NCI-H460 (cell line): ENCODE data around the gene BFAR. TPM values are rescaled to one million over a fixed set of nuclear protein-coding genes. Genes with fewer than 3 reads are reported as not detected.
"Not testable (repeated sequence)": the region's sequence is repeated elsewhere in the genome, so short reads cannot be mapped to it uniquely, and the experiment has no call there.

ENCODE experiments used
- DNase-seq: peaks from one replicate; pipeline ENCODE4 v3.0.0-alpha.2; 2016; ENCODE audit warnings: low read depth; ENCODE audit errors: extremely low read depth
- total RNA-seq: library from RNA; depleted of rRNA; stranded (reverse); fragments of >200 nt; shearing (Covaris generic); gene quantifications from 2 replicates; pipeline ENCODE4 v1.2.3, GENCODE V29; 2014

BFAR gene
- total RNA-seq, 1 experiment from 2014 or later: 77.6 TPM

DNA sequence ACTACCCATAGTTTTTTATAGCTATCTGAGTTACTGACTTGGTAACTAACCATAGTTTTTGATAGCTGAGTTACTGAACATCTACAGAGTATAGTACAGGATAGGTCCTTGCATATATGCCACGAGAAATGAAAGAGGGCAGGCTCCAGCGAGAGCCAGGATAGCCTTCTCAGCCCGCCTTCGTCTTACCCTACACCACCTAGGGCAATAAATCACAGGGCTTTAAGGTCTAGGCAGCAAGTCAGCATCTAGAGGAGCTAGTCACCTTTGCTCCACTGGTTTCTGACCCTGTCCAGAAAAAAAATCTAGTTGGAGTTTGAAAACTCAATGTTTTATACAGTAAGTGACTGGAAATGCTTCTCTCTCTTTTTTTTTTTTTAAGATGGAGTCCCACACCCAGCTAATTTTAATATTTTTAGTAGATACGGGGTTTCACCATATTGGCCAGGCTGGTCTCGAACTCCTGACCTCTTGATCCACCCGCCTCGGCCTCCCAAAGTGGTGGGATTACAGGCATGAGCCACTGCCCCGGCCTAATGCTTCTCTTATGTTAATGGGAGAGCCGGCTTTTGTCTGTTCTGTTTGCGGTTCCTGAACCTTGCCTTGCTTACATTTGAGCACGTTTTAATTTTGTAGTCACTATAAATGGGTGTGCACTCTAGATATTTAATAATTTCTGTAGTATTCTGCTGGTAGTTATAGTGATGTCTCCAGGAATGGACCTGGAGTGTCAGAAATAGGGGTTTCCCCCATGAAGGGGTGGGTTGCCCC lies 2.8 kb downstream of the BFAR start:
- DNase-seq: no peak

- DNase-seq: not testable (repeated sequence)
Measured at GRCh38 chr16:14636179-14636950, 3.6 kb downstream of the BFAR start.

- DNase-seq: not testable (repeated sequence)
Measured at GRCh38 chr16:14636951-14637240, 4.1 kb downstream of the BFAR start.

DNA sequence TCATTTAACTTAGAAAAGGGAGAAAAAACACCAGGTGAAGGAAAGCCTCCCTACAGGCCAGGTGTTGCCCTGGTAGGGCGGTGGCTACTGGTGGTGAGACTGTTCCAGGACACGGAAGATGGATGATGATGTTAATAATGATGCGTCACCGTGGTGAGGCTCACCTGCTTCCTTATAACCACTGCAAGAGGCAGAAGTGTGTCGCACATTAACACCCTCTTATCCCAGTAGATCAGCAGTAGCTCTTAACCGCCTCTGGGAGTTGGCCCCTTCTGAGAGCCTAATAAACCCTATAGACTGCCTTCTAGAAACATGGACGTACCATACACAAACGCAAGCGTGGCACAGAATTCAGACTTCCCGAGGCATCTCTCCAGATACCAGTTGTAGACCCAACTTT lies 7.8 kb downstream of the BFAR start:
- no peak for DNase-seq

DNA sequence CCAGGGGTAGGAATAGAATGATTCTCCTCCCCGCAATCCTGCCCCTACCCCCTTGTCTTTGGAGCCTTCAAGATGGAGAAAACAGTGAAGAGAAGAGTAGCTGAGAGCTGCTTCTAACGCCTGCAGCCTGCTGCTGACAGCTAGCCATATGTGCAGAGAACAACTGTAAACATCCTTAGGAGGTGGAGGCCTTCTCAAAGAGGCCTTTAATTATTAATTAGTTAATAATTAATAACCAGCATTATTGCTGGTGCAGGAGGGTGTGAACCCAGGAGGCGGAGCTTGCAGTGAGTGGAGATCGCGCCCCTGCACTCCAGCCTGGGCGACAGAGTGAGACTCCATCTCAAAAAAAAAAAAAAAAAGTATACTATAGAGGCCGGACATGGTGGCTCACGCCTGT lies 8.5 kb downstream of the BFAR start:
- no peak for DNase-seq

DNA sequence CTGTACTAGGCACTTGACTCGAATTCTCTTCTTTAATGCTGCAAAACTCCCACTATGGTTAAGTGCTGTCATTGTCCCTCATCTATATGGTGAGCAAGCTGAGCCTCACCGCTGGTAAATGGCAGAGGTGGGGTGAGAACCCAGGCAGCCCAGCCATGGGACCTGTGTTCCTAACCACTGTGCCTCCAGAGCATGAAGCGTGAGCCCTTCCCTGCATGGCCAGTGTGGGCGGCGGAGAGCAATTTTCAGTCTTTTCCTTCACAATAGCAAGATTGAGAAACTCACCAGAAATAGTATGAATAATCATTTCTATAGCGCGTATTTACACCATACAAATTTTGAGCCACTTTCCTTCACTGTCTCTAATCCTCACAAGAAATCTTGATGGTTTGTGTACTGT lies 9.2 kb downstream of the BFAR start:
- no peak for DNase-seq

DNA sequence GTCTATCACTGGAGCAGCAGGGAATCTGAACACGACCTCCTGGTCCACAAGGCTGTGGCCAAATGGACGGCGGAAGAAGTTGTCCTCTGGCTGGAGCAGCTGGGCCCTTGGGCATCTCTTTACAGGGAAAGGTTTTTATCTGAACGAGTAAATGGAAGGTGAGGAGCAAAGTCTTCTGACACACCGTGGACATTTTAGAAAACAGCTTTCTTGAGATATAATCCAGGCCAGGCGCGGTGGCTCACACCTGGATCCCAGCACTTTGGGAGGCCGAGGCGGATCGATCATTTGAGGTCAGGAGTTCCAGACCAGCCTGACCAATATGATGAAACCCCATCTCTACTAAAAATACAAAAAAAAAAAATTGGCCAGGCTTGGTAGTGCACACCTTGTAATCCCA lies 17.1 kb downstream of the BFAR start:
- DNase-seq: no peak

- DNase-seq: no peak
Measured at GRCh38 chr16:14650629-14651028, 17.9 kb downstream of the BFAR start.

DNA sequence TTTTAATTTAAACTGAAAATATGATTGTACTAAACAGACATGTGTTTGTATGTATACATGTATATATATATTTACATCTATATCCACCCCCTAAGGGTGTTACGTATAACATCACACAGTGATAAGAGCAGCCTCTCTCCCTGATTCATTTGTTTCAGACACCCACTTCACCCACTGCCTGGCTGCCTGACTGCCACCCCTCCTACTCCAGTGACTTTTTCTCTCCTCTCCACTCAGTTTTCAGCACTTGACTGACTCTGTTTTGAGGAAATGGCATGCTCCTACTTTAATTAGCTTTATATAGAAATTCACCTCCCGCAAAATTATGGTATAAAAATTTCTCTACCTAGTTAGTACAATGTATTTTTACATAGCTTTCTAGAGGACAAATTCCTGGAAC lies 20.0 kb downstream of the BFAR start:
- no peak for DNase-seq

- no peak for DNase-seq
Measured at GRCh38 chr16:14658063-14658462, 25.3 kb downstream of the BFAR start.

DNA sequence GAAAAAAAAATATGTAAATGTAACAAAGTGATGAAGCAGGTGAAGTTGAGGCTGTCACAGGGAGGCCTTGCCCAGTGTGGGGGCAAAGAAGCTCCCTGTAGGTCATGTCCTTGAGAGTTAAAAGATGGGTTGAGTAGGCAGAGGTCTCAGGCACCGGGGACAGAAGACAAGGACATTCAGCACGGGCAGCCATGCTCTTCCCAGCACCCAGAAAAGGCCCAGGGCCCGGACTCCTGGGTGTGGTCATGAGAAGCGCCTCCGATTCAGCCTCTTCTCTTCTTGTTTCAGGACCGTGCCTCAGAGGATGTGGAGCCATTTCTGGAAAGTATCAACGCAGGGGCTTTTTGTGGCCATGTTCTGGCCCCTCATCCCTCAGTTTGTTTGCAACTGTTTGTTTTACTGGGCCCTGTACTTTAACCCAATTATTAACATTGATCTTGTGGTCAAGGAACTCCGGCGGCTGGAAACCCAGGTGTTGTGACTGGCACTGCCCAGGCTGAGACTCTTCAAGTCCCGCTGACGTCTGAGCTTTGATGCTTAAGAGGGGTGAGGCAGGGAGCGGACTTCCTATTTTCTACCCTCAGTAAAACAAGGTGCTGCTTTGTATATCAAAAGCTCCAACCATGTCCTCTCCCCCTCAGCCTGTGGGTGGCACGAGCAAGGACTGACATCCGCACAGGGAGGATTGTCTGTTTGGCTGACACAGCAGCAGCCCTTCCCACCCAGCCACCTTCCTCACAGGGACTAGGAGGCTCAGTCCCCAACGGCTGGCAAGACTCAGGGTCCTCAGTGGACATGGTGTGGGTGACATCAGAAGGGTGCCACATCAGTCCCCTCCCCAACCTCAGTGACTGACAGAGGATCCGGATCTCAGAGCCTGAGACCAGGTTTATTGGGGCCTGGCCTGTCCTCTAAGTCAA lies 34.9 kb downstream of the BFAR start:
- DNase-seq: no peak

GRCh38 chr16:14668556-14669223 lies 35.9 kb downstream of the BFAR start:
- no peak for DNase-seq

- DNase-seq: no peak
Measured at GRCh38 chr16:14669776-14670175, 37.0 kb downstream of the BFAR start.

DNA sequence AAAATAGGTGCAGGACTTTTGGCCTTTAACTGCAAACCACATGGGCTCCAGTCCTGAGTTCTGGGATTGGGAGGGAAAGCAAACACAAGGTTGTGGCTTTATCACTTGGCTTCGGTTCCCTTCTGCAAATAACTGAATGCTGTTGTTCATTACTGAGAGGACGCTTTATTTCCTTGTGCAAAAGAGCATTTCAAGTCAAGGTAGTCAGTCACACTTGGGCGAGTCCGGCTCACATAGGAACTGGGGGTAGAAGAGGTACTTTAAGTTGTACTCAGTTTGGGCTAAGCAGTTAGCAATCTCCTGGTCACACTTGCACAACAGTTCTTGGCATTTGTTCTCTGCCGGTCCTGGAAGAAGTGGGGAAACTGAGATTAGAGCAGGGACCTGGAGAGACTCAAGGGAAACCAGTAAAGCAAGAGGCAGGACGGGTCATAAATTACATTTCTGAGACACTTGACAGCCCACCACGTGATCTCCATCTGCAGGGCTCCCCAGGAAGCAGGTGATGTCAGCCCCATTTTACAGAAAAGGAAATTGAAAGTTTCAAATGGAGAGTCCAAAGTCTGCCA lies 39.7 kb downstream of the BFAR start:
- no peak for DNase-seq

DNA sequence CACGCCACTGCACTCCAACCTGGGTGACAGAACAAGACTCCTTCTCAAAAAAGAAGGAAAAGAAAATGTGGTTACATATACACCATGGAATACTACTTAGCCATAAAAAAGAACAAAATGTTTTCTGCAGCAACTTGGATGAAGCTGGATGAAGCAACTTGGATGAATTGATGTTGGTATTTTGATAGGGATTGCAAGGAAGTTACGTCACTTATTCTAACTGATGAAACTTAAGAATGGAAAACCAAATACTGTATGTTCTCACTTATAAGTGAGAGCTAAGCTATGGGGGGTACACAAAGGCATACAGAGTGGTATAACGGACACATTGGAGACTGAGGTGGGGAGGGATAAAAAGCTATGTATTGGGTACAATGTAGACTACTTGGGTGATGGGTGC lies 43.9 kb downstream of the BFAR start:
- no peak for DNase-seq

- no peak for DNase-seq
Measured at GRCh38 chr16:14677627-14678026, 44.9 kb downstream of the BFAR start.

- no peak for DNase-seq
Measured at GRCh38 chr16:14678748-14679497, 46.2 kb downstream of the BFAR start.

- DNase-seq: not testable (repeated sequence)
Measured at GRCh38 chr16:14680396-14680795, 47.6 kb downstream of the BFAR start.

DNA sequence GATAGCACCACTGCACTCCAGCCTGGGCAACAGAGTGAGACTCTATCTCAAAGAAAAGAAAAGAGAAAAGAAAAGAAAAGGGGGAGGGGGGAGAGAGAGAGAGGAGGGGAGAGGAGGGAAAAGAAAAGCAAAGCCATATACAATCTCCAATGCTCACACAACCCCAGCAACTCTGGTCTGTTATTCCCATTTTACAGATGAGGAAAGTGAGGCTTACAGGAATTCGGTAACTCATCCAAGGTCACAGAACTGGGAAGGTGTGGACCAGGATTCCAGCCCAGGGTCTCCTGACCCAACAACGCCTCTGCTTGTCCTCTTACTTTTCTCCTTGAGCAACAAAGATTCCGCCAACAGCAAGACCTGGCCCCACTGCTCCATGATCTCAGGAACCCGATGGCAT lies 48.4 kb downstream of the BFAR start:
- DNase-seq: no peak

GRCh38 chr16:14682121-14682520 lies 49.4 kb downstream of the BFAR start:
- no peak for DNase-seq
